H1 (cell line): ENCODE results near the gene REM1. TPM values are rescaled to one million over a fixed set of nuclear protein-coding genes. Genes with fewer than 3 reads are reported as not detected.

Experiments
- CTCF ChIA-PET: fragments of 300-600 bp; sonication (Branson Sonifier 250); formaldehyde crosslinking; loops from one replicate; lab custom pipeline; 2021; ENCODE audit not compliant: partially characterized antibody; lab: Charles Lee
- POLR2A ChIA-PET: fragments of 300-600 bp; sonication (Branson Sonifier 250); formaldehyde crosslinking; loops from one replicate; lab custom pipeline; 2021; ENCODE audit warnings: inconsistent platforms; ENCODE audit not compliant: partially characterized antibody; lab: Charles Lee
- DNase-seq, 2 experiments: peaks; one replicate each; pipeline versions ENCODE4 v3.0.0 to v3.0.0-alpha.2; 2010 to 2022; ENCODE audit warnings: low spot score in 2 of 2, low read depth in 1 of 2, mixed read lengths in 1 of 2
- FAIRE-seq: peaks from 2 replicates; lab custom pipeline; 2011; peaks lifted over from hg19 to GRCh38; lab: Jason Lieb, UNC
- H2AFZ ChIP-seq: 2 replicates; pipeline ENCODE4 v1.8.1; 2012; ENCODE audit warnings: low read length, inconsistent platforms
- H2AK5ac ChIP-seq: 2 replicates; pipeline ENCODE4 v1.6.1; 2013; ENCODE audit warnings: low read depth, low read length
- H2BK120ac ChIP-seq: replicated peaks from 2 replicates; pipeline ENCODE3; 2013; ENCODE audit warnings: low read depth, low read length, inconsistent platforms
- H2BK12ac ChIP-seq: 2 replicates; pipeline ENCODE4 v1.6.1; 2013; ENCODE audit warnings: low read depth, low read length
- H2BK15ac ChIP-seq: 2 replicates; pipeline ENCODE4 v1.6.1; 2013; ENCODE audit warnings: low read length
- H2BK20ac ChIP-seq: 2 replicates; pipeline ENCODE4 v1.6.1; 2013; ENCODE audit warnings: low read length
- H2BK5ac ChIP-seq: 2 replicates; pipeline ENCODE4 v1.6.1; 2013; ENCODE audit warnings: low read depth, low read length
- H3K14ac ChIP-seq: 2 replicates; pipeline ENCODE4 v1.6.1; 2013; ENCODE audit warnings: inconsistent platforms; ENCODE audit not compliant: insufficient read length
- H3K18ac ChIP-seq: 2 replicates; pipeline ENCODE4 v1.6.1; 2013; ENCODE audit warnings: low read length; ENCODE audit errors: extremely low read depth
- H3K23ac ChIP-seq: 2 replicates; pipeline ENCODE4 v1.6.1; 2013; ENCODE audit warnings: inconsistent platforms; ENCODE audit not compliant: insufficient read length
- H3K23me2 ChIP-seq: 2 replicates; pipeline ENCODE4 v1.6.1; 2013; ENCODE audit warnings: low read depth, low read length
- H3K27ac ChIP-seq: 2 replicates; pipeline ENCODE4 v1.6.1; 2011; ENCODE audit warnings: low read depth, low read length, inconsistent platforms
- H3K27me3 ChIP-seq, 4 experiments: replicated peaks in 1 of 4; 1 replicate in 1 of 4; 2 replicates in 3 of 4; pipeline versions ENCODE4 v1.6.1 to v1.8.1; 2011 to 2013; ENCODE audit warnings: low read length in 3 of 4, mild to moderate bottlenecking in 3 of 4, inconsistent platforms in 2 of 4, mixed read lengths in 2 of 4, moderate library complexity in 1 of 4; ENCODE audit not compliant: control insufficient read depth in 3 of 4, insufficient read depth in 3 of 4; ENCODE audit errors: extremely low read depth in 1 of 4
- H3K36me3 ChIP-seq, 4 experiments: 2 replicates each; pipeline versions ENCODE4 v1.6.1 to v1.8.1; 2011 to 2013; ENCODE audit warnings: mild to moderate bottlenecking in 4 of 4, low read length in 3 of 4, moderate library complexity in 2 of 4, control low read depth in 1 of 4, inconsistent platforms in 1 of 4; ENCODE audit not compliant: insufficient read depth in 4 of 4, control insufficient read depth in 2 of 4
- H3K4ac ChIP-seq: replicated peaks from 2 replicates; pipeline ENCODE3; 2013; ENCODE audit warnings: low read length, low read depth, mixed read lengths, inconsistent platforms; ENCODE audit not compliant: insufficient read length
- H3K4me1 ChIP-seq, 4 experiments: replicated peaks in 1 of 4; 1 replicate in 1 of 4; 2 replicates in 3 of 4; pipeline versions ENCODE4 v1.6.1 to v1.8.1; 2011 to 2013; ENCODE audit warnings: low read length in 3 of 4, inconsistent platforms in 2 of 4, mixed read lengths in 1 of 4; ENCODE audit not compliant: insufficient read depth in 4 of 4, control insufficient read depth in 3 of 4
- H3K4me2 ChIP-seq, 2 experiments: 2 replicates each; pipeline versions ENCODE4 v1.6.1 to v1.8.1; 2011 to 2013; ENCODE audit warnings: low read depth in 2 of 2, low read length in 2 of 2, control low read depth in 1 of 2, inconsistent platforms in 1 of 2, mild to moderate bottlenecking in 1 of 2; ENCODE audit not compliant: insufficient read depth in 1 of 2
- H3K4me3 ChIP-seq, 4 experiments: fragments of 200-600, 300-600 bp in 1 of 4; sonication (generic), shearing (Covaris generic), sonication (Bioruptor Twin) in 1 of 4; 2 replicates each; pipeline versions ENCODE4 v1.5.1 to v1.8.1; 2011 to 2016; ENCODE audit warnings: low read length in 4 of 4, low read depth in 3 of 4, control low read depth in 2 of 4, inconsistent platforms in 2 of 4, mild to moderate bottlenecking in 2 of 4, mixed read lengths in 1 of 4, moderate library complexity in 1 of 4; ENCODE audit not compliant: insufficient read depth in 2 of 4; ENCODE audit errors: extremely low read depth in 1 of 4
- H3K56ac ChIP-seq: replicated peaks from 2 replicates; pipeline ENCODE3; 2013; ENCODE audit warnings: low read depth, mild to moderate bottlenecking, mixed read lengths, low read length, inconsistent platforms; ENCODE audit not compliant: insufficient read length
- H3K79me1 ChIP-seq: 2 replicates; pipeline ENCODE4 v1.6.1; 2013; ENCODE audit warnings: low read depth, low read length, control low read depth
- H3K79me2 ChIP-seq, 2 experiments: 2 replicates each; pipeline versions ENCODE4 v1.6.1 to v1.8.1; 2012 to 2013; ENCODE audit warnings: low read length in 2 of 2, mild to moderate bottlenecking in 2 of 2, inconsistent platforms in 1 of 2; ENCODE audit not compliant: insufficient read depth in 2 of 2, control insufficient read depth in 1 of 2
- H3K9ac ChIP-seq, 4 experiments: replicated peaks in 1 of 4; 1 replicate in 1 of 4; 2 replicates in 3 of 4; pipeline versions ENCODE4 v1.6.1 to v1.8.1; 2011 to 2013; ENCODE audit warnings: low read depth in 3 of 4, low read length in 3 of 4, control low read depth in 2 of 4, mild to moderate bottlenecking in 2 of 4, moderate library complexity in 2 of 4, inconsistent platforms in 1 of 4; ENCODE audit errors: extremely low read depth in 1 of 4
- H3K9me3 ChIP-seq, 2 experiments: 2 replicates each; pipeline versions ENCODE4 v1.6.1 to v1.8.1; 2012 to 2013; ENCODE audit warnings: mild to moderate bottlenecking in 2 of 2, moderate library complexity in 2 of 2, control low read depth in 1 of 2, inconsistent platforms in 1 of 2, low read depth in 1 of 2, low read length in 1 of 2, mixed read lengths in 1 of 2; ENCODE audit not compliant: insufficient read depth in 2 of 2
- H4K20me1 ChIP-seq, 2 experiments: replicated peaks in 1 of 2; 2 replicates each; pipeline versions ENCODE3 to v1.8.1; 2011 to 2013; ENCODE audit warnings: inconsistent platforms in 2 of 2, low read length in 2 of 2, mild to moderate bottlenecking in 1 of 2; ENCODE audit not compliant: insufficient read depth in 2 of 2, control insufficient read depth in 1 of 2
- H4K5ac ChIP-seq: 2 replicates; pipeline ENCODE4 v1.6.1; 2013; ENCODE audit warnings: low read length, low read depth, mixed read lengths, inconsistent platforms; ENCODE audit not compliant: insufficient read length
- H4K8ac ChIP-seq: 2 replicates; pipeline ENCODE4 v1.8.0; 2013; ENCODE audit warnings: mild to moderate bottlenecking, moderate library complexity, low read length, inconsistent platforms; ENCODE audit not compliant: insufficient read depth; ENCODE audit errors: extremely low read depth
- H4K91ac ChIP-seq: replicated peaks from 2 replicates; pipeline ENCODE3; 2013; ENCODE audit warnings: low read length, mixed read lengths, inconsistent platforms; ENCODE audit not compliant: insufficient read length
- BCL11A ChIP-seq, 2 experiments: IDR thresholded peaks; one replicate each; pipeline ENCODE4 v1.6.1; 2011; ENCODE audit warnings: low read depth in 2 of 2, low read length in 2 of 2, mild to moderate bottlenecking in 2 of 2
- CHD2 ChIP-seq: IDR thresholded peaks from 2 replicates; pipeline ENCODE4 v1.6.1; 2012; ENCODE audit warnings: low read length, improper control_type of control experiment
- FOSL1 ChIP-seq: IDR thresholded peaks from 2 replicates; pipeline ENCODE4 v1.6.1; 2011; ENCODE audit warnings: mild to moderate bottlenecking, low read depth, low read length, moderate library complexity; ENCODE audit not compliant: insufficient read depth
- POLR2AphosphoS5 ChIP-seq: IDR thresholded peaks from 2 replicates; pipeline ENCODE4 v1.6.1; 2011; ENCODE audit warnings: low read depth, low read length
- WGBS, 2 experiments: shearing (Covaris generic) in 1 of 2; methylation state at CpG; one replicate each; pipeline versions ENCODE4 v1.1.6 to v1.1.7; 2013 to 2015; ENCODE audit warnings: low lambda C conversion rate in 2 of 2, mixed read lengths in 2 of 2, inconsistent platforms in 1 of 2, low coverage in 1 of 2, missing lambda C conversion rate in 1 of 2; ENCODE audit not compliant: insufficient replicate concordance in 2 of 2, insufficient coverage in 1 of 2, insufficient read length in 1 of 2; ENCODE audit errors: extremely low coverage in 1 of 2, missing lambda C conversion rate in 1 of 2; 5-methylcytosine and 5-hydroxymethylcytosine counted together
- polyA plus RNA-seq, 7 experiments: library from polyadenylated mRNA; depleted of rRNA in 3 of 7; stranded (reverse) in 5 of 7; unstranded in 2 of 7; fragments of >200 nt in 5 of 7; fragments of 200-250 nt in 2 of 7; gene quantifications; 1 replicate in 5 of 7; 2 replicates in 1 of 7; 4 replicates in 1 of 7; pipeline versions ENCODE4 v1.2.1 to v1.2.3, GENCODE V29; 2011 to 2013; ENCODE audit warnings: missing spikeins in 2 of 7, mixed read lengths in 2 of 7
- total RNA-seq: library from RNA; stranded (reverse); fragmentation: NEBNext Ultra II Directional; extraction: Animal tissue kit (Norgen Biotek cat#: 25700); gene quantifications from 2 replicates; pipeline ENCODE4 v1.2.1, GENCODE V29; 2021

Gene REM1
- total and polyA plus RNA-seq, 2 of the 8 experiments (the other 6 are each of a cell fraction or from before 2014, with no cell fraction given) = 0.05 TPM; not detected in 1

DNA sequence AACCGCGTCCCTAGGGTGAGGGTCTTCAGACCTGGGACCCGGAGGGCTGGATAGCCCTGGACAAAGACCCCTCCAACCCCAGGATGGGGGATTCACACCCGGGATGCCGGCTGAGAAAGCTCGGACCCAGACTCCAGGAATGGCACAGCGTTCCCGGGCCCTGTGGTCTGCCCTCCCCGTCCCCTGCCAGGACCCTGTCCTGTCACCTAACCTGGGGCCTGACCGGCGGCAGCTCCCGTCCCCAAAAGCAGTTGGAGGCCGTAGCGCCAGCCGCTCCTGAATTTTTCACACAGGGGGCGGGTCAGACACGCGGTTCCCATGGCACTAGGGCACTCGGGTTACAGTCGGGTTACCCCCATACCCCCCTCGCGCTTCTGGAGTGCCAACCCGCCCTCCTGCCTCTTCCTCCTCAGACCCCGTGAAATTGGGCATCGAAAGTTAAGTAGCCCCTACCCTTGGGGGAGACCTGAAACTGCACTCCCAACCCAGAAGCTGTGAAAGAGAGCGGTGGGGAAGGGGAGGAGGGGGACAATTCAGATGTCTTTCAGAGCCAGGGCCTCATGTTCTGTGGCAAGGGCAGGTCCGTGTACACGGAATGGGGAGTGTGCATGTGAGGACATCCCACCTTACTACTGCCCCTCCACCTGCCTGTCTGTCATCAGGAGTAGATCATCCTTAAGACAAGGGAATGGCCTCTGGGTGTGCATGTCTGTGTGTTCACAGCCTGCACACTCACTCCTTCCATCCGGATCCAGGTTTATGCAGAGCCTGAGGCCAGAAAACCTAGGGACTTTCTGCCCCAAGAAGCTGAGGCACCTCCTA is 595 bp downstream of the REM1 start:
- H3K79me1 ChIP-seq = no peaks in the 10 kb centered on the region
- H2AFZ ChIP-seq = no peak overlapping the region
- no peak overlapping the region for H3K56ac ChIP-seq
- ChIA-PET CTCF (interaction anchor here (0.7 to 1.8 kb wide), 3 partner anchors 8 to 27 kb away, joined by 3 to 9 read pairs (median 4); no protein-coding TSS in a partner anchor), POLR2A (no interaction called here)
- no peak overlapping the region for H2AK5ac ChIP-seq
- no peak for FAIRE-seq
- no peak for DNase-seq
- no peak overlapping the region for H2BK15ac ChIP-seq
- H3K9ac ChIP-seq = no peak overlapping the region
- H3K36me3 ChIP-seq = no peaks in the 10 kb centered on the region
- no peak overlapping the region for H3K14ac ChIP-seq
- no peak overlapping the region for H2BK12ac ChIP-seq
- no peak overlapping the region for H3K4ac ChIP-seq
- H3K27me3 ChIP-seq = no peaks in the 10 kb centered on the region
- 90% methylated on average over 29 of the region's 29 CpGs; no CpG with 5 or more reads in 1 of the 2 experiments for WGBS, 2 experiments
- no peaks in the 10 kb centered on the region for H3K4me1 ChIP-seq
- H4K8ac ChIP-seq = no peak overlapping the region
- no peak overlapping the region; a peak in 1 of 4 replicates for H3K4me2 ChIP-seq
- no peak overlapping the region for H2BK120ac ChIP-seq
- H2BK5ac ChIP-seq = no peak overlapping the region
- H3K9me3 ChIP-seq = peaks cover 64 to 77% of the 10 kb centered on the region in 2 experiments
- no peak overlapping the region for H4K5ac ChIP-seq
- no peaks in the 10 kb centered on the region for H4K20me1 ChIP-seq
- no peaks in the 10 kb centered on the region for H3K79me2 ChIP-seq
- no peaks in the 10 kb centered on the region for H3K23me2 ChIP-seq
- H2BK20ac ChIP-seq = no peak overlapping the region
- no peak overlapping the region for H3K27ac ChIP-seq
- no peak overlapping the region for H3K23ac ChIP-seq
- H3K4me3 ChIP-seq = peak overlapping the region in 1 of 4 experiments; percentile 31; a peak in 3 of 8 replicates
- no peak overlapping the region for H3K18ac ChIP-seq
- no peak overlapping the region for H4K91ac ChIP-seq
- TF ChIP-seq FOSL1 = no peak
- no peak for TF ChIP-seq POLR2AphosphoS5
- no peak for TF ChIP-seq CHD2
- no peak for TF ChIP-seq BCL11A (IDR thresholded peaks at IDR 0.05; ENCODE audit: low read depth in 2 of 2, low read length in 2 of 2)
